Activated T-cell treated with anti-CD3 and anti-CD28 coated beads, Interleukin-2, amount 50 U/mL, for 24 hours (primary cell): ENCODE data around the gene APLNR.
A peak's percentile ranks its signal among the peaks of the same experiment; 100 is the strongest.

Experiments used
- DNase-seq: peaks from one replicate; pipeline ENCODE4 v3.0.0-alpha.2; 2020
- H3K27ac Mint-ChIP-seq: 2 replicates; pipeline ENCODE4 v1.8.0; 2020; ENCODE audit warnings: mild to moderate bottlenecking, mixed read lengths
- H3K27me3 Mint-ChIP-seq: 2 replicates; pipeline ENCODE4 v1.8.0; 2020; ENCODE audit warnings: mixed read lengths
- H3K36me3 Mint-ChIP-seq: 2 replicates; pipeline ENCODE4 v1.8.0; 2020; ENCODE audit warnings: low read depth, mixed read lengths
- H3K4me1 Mint-ChIP-seq: 2 replicates; pipeline ENCODE4 v1.8.0; 2020; ENCODE audit warnings: low read depth, mixed read lengths
- H3K4me3 Mint-ChIP-seq: 2 replicates; pipeline ENCODE4 v1.8.0; 2020; ENCODE audit warnings: mild to moderate bottlenecking, moderate library complexity, mixed read lengths
- H3K9me3 Mint-ChIP-seq: 2 replicates; pipeline ENCODE4 v1.8.0; 2020; ENCODE audit warnings: mixed read lengths

The APLNR gene

DNA sequence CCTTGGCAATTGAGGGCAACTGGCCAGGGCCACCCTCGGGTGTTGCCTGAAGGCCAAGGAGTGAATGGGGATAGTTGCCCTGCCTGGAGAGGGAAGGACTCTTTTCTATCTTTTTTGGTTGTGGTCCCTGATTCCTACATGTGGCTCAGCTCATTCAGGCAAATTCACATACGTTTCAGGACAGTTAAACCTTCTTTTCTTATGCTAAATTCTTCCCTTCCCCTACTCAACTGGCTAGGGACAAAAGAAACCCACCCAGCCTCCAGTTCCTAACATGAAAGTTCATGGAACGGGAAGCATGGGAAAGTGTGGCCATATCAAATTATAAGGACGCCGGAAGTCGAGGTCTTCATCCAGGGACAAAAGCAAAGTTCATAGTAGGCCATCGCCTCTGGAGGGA is 26.3 kb upstream of the APLNR start:
- Mint-ChIP-seq H3K9me3 (peaks cover 6% of the 10 kb centered on the region), H3K27me3 (peaks cover 21% of the 10 kb centered on the region), H3K27ac (no peak overlapping the region), H3K36me3 (no peaks in the 10 kb centered on the region), H3K4me3 (no peak overlapping the region), H3K4me1 (no peaks in the 10 kb centered on the region)
- no peak for DNase-seq

GRCh38 chr11:57262157-57262556 is 25.1 kb upstream of the APLNR start:
- Mint-ChIP-seq H3K4me3 (no peak overlapping the region), H3K36me3 (no peaks in the 10 kb centered on the region), H3K4me1 (no peaks in the 10 kb centered on the region), H3K27me3 (peaks cover 17% of the 10 kb centered on the region), H3K9me3 (peaks cover 6% of the 10 kb centered on the region), H3K27ac (no peak overlapping the region)
- DNase-seq = no peak

DNA sequence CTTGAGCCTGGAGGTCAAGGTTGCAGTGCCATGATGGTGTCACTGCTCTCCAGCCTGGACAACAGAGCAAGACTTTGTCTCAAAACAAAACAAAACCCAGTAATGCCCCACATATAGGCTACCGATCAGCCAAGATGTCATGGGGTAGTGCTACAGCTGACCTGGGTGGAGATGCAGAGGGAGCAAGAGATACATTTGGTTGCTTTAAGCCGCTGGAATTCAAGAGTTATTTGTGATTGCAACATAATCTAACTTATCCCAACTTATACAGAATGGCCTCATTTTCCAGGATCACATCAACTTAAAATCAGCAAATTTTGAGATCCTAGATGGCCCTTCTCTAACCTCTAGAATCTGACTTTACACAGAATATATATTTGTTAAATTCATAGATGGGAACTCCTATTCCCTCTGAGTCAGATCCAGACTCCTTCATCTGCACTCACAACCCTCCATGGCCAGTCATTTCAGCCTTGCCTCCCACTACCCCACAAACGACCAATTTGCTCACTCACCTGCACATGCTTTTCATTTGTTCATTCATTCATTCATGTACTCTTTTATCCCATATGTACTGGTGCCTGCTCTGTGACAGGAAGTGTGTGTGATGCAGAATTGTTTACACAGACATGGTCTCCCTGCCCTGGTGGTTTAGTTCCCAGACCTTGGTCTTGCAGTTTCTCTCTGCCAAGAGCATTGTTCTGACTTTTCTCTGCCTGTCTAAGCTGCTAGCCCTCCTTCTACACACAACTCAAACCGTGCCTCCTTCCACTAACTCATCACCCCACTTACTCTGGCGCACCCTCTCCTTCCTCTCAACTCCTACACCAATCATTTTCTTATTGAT is 24.1 kb upstream of the APLNR start:
- Mint-ChIP-seq H3K36me3 (no peaks in the 10 kb centered on the region), H3K4me1 (no peaks in the 10 kb centered on the region), H3K27ac (no peak overlapping the region), H3K9me3 (peaks cover 6% of the 10 kb centered on the region), H3K4me3 (no peak overlapping the region), H3K27me3 (peaks cover 18% of the 10 kb centered on the region)
- DNase-seq = no peak

DNA sequence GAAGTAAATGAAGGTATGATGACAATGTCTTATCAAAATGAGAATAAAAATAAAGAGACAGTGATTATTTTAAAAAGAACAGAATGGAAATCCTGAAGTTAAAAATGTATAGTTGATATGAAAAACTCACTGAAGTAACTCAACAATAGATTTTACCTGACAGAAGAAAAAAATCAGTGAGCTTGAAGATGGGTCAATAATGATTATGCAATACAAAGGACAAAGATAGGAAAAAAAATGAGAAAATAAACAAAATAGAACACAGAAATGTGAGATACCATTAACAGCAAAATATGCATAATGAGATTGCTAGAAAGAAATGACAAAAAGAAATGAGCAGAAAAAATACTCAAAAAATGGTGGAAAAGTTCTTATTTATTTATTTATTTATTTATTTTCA is 19.1 kb upstream of the APLNR start:
- H3K27me3 Mint-ChIP-seq = peaks cover 36% of the 10 kb centered on the region

DNA sequence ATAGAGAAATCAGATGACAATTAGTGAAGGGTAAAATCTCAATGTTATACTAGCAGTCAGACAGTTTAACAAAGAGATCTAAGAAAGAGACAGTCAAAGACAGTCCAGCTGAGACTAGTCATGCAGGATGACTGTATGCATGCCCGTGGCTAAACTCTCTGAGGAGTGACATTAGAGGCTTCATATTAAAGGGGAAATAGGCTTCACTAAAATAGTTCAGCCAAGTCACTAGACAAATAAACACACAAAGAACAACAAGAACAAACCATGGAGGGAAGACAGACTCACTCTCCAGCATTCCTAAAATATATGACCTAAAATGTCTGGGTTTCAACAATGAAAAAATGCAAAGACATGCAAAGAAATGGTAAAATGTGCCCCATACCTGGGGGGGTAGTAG is 18.6 kb upstream of the APLNR start:
- Mint-ChIP-seq H3K36me3 (no peaks in the 10 kb centered on the region), H3K4me3 (no peak overlapping the region), H3K9me3 (no peaks in the 10 kb centered on the region), H3K27ac (no peak overlapping the region), H3K27me3 (peaks cover 40% of the 10 kb centered on the region), H3K4me1 (no peaks in the 10 kb centered on the region)
- no peak for DNase-seq

More for the DNA sequence above, 19.1 kb upstream of the APLNR start:
- Mint-ChIP-seq H3K4me1 (no peaks in the 10 kb centered on the region), H3K4me3 (no peak overlapping the region), H3K36me3 (no peaks in the 10 kb centered on the region), H3K27ac (no peak overlapping the region), H3K9me3 (no peaks in the 10 kb centered on the region)
- DNase-seq = no peak

DNA sequence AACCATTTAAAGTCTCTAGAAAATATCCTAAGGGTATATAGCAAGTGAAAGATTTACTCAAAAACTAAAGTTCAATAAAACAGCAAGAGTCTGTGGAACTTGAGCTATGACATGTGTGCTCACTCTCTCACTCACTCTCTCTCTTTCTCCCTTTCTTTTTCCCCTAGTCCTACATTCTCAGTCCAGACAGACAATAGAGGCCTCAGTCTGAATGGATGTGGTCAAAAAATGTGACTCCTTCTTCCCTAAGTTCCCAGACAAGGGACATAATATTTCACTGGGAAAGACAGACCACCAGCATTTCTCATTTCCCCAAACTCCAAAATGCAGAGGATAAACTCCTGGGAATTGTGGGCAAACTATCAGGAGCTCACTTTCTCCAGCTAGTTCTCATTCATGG is 17.6 kb upstream of the APLNR start:
- Mint-ChIP-seq H3K4me1 (peaks cover 6% of the 10 kb centered on the region), H3K27me3 (peaks cover 40% of the 10 kb centered on the region), H3K9me3 (no peaks in the 10 kb centered on the region), H3K27ac (no peak overlapping the region), H3K36me3 (no peaks in the 10 kb centered on the region), H3K4me3 (no peak overlapping the region)
- DNase-seq = no peak

- Mint-ChIP-seq H3K27ac (no peak overlapping the region), H3K9me3 (no peaks in the 10 kb centered on the region), H3K4me3 (no peak overlapping the region), H3K27me3 (peaks cover 44% of the 10 kb centered on the region), H3K4me1 (peaks cover 10% of the 10 kb centered on the region), H3K36me3 (no peaks in the 10 kb centered on the region)
- no peak for DNase-seq
Measured at GRCh38 chr11:57251491-57252104, 14.5 kb upstream of the APLNR start.

DNA sequence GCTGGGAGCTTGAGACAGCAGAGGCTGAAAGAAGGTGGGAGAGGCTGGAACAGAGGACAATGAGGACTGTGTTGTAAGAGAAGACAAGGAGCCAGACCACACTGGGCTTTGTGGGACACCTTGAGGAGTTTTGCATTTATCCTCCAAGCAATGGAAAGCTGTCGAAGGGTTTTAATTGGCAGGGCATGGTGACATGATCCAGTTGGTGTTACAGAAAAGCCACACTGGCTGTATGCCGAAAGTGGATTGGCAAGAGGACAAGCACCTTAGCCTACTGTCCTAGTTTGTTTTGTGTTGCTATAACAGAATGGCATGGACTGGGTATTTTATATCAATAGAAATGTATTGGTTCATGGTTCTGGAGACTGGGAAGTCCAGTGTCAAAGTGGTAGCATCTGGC is 14.0 kb upstream of the APLNR start:
- Mint-ChIP-seq H3K36me3 (no peaks in the 10 kb centered on the region), H3K4me3 (no peak overlapping the region), H3K27ac (no peak overlapping the region), H3K27me3 (peaks cover 42% of the 10 kb centered on the region), H3K9me3 (no peaks in the 10 kb centered on the region), H3K4me1 (peaks cover 10% of the 10 kb centered on the region)
- DNase-seq = no peak

- peaks cover 12% of the 10 kb centered on the region for H3K4me1 Mint-ChIP-seq
- no peaks in the 10 kb centered on the region for H3K36me3 Mint-ChIP-seq
- no peak overlapping the region for H3K4me3 Mint-ChIP-seq
- H3K27ac Mint-ChIP-seq = no peak overlapping the region
- peak; percentile 62 for DNase-seq
- no peaks in the 10 kb centered on the region for H3K9me3 Mint-ChIP-seq
- peaks cover 34% of the 10 kb centered on the region for H3K27me3 Mint-ChIP-seq
Measured at GRCh38 chr11:57249384-57250319, 12.6 kb upstream of the APLNR start.

DNA sequence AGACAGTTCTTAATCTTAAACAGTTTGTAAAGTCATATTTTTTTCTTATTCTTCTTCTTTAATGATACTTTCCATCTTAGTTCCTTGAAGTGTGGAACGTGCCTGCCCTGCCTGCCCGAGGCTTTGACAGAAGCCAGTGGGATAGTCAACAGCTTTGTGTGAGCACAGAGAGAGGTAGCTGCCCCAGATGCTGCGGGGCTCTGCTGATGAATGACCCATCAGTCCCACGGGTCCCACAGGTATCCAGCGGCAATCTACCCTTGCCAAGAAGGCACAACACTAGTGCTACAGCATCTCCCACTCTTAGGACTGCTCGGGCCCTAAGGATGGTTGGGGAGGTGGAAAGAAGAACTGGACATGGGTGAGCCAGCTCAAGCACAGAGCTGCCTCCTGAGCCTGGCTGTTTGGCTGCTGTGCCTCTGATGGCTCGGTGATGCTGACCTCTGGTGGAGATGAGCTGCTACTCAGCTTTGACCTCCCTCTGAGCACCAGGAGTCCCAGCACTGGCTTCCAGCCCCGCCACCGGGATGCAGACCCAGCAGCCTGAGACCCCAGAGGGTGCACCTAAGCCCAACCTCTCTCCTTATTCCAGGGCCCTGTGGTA is 11.8 kb upstream of the APLNR start:
- H3K36me3 Mint-ChIP-seq = no peaks in the 10 kb centered on the region
- no peak overlapping the region for H3K27ac Mint-ChIP-seq
- DNase-seq = peak; percentile 39
- H3K27me3 Mint-ChIP-seq = peaks cover 26% of the 10 kb centered on the region
- H3K9me3 Mint-ChIP-seq = no peaks in the 10 kb centered on the region
- H3K4me1 Mint-ChIP-seq = peaks cover 15% of the 10 kb centered on the region
- H3K4me3 Mint-ChIP-seq = no peak overlapping the region

- peaks cover 12% of the 10 kb centered on the region for H3K4me1 Mint-ChIP-seq
- H3K27ac Mint-ChIP-seq = no peak overlapping the region
- H3K9me3 Mint-ChIP-seq = no peaks in the 10 kb centered on the region
- no peak overlapping the region for H3K4me3 Mint-ChIP-seq
- H3K36me3 Mint-ChIP-seq = no peaks in the 10 kb centered on the region
- peaks cover 11% of the 10 kb centered on the region for H3K27me3 Mint-ChIP-seq
- no peak for DNase-seq
Measured at GRCh38 chr11:57244911-57245310, 7.9 kb upstream of the APLNR start.

- no peak for DNase-seq
- Mint-ChIP-seq H3K4me1 (peaks cover 9% of the 10 kb centered on the region), H3K27me3 (peaks cover 32% of the 10 kb centered on the region), H3K36me3 (no peaks in the 10 kb centered on the region), H3K27ac (no peak overlapping the region), H3K9me3 (no peaks in the 10 kb centered on the region), H3K4me3 (no peak overlapping the region)
Measured at GRCh38 chr11:57241353-57241972, 4.4 kb upstream of the APLNR start.

DNA sequence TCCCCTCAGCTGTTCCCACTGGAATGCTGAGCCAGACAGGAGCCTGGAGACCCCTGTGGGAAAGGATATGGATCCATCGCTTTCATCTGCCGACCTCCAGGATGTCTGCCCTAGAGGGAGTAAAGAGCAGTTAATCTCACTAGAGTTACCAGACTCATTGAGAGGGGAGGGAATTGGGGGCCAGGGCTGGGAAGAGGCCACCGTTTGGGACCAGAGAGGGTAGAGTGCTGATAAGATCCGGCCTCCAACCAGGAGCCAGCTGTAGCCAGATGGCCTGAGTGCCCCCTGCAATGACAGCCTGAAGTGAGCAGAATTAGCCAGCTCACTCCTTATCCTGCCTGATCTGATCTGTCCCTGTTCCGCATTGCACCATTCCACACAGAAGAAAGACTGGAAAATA is 3.7 kb upstream of the APLNR start:
- Mint-ChIP-seq H3K9me3 (no peaks in the 10 kb centered on the region), H3K27ac (no peak overlapping the region), H3K4me1 (peaks cover 9% of the 10 kb centered on the region), H3K4me3 (no peak overlapping the region), H3K36me3 (no peaks in the 10 kb centered on the region), H3K27me3 (peaks cover 39% of the 10 kb centered on the region)
- DNase-seq = no peak

- H3K27ac Mint-ChIP-seq = no peak overlapping the region
- no peaks in the 10 kb centered on the region for H3K9me3 Mint-ChIP-seq
- H3K36me3 Mint-ChIP-seq = no peaks in the 10 kb centered on the region
- no peak for DNase-seq
- H3K4me1 Mint-ChIP-seq = peaks cover 9% of the 10 kb centered on the region
- no peak overlapping the region for H3K4me3 Mint-ChIP-seq
- peaks cover 46% of the 10 kb centered on the region for H3K27me3 Mint-ChIP-seq
Measured at GRCh38 chr11:57240007-57240406, 3.0 kb upstream of the APLNR start.
